Kidney capillary endothelial cell (primary cell): Measurements from ENCODE around the gene C16orf87.

ENCODE experiments used
- DNase-seq: peaks from one replicate; pipeline ENCODE4 v3.0.0-alpha.2; 2018; ENCODE audit warnings: low spot score

Gene C16orf87

GRCh38 chr16:46843898-46844642 is 13.1 kb upstream of the C16orf87 start:
- DNase-seq: no peak

DNA sequence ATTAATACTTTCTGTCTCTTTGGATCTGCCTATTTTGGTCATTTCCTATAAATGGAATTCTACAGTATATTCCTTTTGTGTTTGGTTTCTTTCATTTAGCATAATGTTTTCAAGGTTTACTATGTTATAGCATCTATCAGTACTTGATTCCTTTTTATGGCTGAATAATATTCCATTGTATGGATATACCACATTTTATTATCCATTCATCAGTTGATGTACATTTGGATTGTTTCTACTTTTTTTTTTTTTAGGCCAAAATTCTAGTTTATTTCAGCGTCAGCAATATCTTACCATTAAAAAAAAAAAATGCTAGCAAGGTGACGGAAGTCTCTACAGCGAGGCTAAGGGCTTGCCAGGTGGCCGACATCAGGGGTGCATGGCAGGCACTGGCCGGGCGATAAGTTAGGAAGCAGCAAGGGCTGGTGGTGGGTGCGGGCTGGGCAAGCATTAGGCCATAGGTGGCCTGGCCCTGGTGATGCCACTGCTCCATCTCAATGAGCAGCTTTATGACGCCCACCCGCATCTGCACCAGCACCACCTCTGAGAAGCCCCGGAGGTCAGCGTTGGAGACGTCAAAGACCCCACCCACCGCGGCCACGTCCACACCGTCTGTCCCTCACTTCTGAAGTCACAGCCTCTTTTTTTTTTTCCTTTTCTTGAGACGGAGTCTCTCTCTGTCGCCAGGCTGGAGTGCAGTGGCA is 11.4 kb upstream of the C16orf87 start:
- DNase-seq: no peak

DNA sequence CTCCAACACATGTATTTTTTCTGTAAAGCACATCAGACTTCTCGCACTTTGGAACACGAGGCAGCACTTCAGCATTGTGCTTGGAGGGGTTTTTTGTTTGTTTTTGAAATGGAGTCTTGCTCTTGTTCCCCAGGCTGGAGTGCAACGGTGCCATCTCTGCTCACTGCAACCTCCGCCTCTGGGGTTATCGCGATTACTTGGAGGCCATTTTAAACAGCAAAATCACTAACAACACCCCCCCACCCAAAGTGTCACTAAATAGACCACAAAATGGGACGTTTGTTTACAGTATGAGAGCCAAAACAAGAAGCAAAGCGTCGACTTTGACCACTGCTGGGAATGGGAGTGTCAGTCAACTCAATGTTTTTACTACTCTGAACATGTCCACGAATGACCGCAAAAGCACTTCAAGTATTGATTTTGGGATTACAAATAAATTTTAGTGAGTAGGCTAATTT is 9.0 kb upstream of the C16orf87 start:
- no peak for DNase-seq

- no peak for DNase-seq
These were observed 5.9 kb upstream of the C16orf87 start for GRCh38 chr16:46836534-46837530.

- DNase-seq: no peak
These were observed 2.5 kb upstream of the C16orf87 start for GRCh38 chr16:46833460-46833800.

GRCh38 chr16:46832757-46833459 is 1.9 kb upstream of the C16orf87 start:
- no peak for DNase-seq

DNA sequence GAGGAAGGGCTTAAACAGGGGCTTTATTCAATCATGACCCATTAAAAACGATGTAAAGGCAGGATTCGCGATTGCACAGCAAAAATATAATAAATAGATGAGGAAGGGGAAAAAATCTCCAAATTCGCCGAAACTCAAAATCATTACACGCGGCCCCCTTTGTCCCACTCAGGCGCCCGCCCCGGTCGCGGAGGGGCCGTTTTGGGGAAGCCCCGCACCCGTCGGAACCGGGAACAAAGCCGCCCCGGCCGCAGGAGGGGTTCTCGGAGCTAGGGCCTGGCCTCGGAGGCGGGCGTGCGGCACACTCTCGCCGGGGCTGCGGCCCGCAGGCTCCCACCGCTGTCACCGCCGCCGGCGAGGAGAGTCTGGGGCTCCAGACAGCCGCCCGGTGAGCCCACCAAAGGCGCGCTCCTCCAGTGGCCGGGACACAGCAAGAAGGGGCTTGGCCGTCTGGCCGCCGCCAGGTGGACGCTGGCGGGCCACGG is 521 bp downstream of the C16orf87 start:
- DNase-seq: peak; percentile 17

DNA sequence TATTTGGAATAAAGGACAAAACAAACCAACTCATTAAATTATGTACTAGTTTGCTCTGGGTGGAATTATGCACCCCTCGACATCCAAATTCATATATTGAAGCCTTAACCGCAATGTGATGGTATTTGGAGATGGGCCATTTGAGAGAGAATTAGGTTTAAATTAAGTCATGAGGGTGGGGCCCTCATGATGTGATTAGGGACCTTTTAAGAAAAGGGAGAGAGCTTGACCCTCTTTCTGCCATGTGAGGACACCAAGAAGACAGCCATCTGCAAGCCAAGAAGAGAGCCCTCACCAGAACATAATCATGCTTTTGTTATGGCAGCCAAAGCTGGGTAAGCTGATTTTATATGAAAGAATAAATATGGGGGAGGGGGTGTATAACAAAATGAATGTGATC is 2.0 kb downstream of the C16orf87 start:
- DNase-seq: no peak

DNA sequence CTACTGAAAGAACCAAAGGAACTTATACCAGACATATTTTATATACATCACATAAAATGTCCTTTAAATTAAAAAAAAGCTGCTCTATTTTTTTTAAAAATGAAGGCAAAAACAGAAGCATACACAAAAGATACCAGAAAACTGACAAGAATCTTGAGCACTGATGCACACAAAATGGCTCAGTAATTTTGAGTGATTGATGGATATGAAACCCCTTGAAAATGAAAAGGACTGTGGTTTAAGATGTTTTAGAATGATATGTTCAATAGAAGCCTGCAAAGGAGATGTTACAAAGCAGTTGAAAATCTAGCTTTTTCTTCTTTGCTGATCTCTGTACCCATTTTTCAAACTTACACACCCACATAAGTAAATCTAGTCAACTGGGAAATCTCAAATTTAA is 2.7 kb downstream of the C16orf87 start:
- no peak for DNase-seq

DNA sequence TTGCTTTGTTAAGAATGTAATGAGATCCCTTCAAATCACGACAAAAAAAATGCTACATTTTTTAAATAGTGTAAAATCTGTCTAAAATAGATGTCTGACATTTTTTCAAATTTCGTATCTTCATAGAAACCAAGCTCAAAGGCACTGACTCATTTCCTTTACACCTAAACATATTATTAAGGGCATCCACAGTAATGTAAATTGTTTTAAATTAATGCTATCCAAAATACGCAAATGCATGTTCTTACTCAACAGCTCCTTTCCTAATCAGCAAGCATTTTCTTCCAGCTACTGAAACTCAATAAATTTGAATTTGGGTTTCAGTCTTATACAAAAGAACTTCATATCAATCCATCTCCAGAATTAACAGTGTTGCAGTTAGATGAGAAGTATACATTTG is 4.3 kb downstream of the C16orf87 start:
- DNase-seq: peak; percentile 16

DNA sequence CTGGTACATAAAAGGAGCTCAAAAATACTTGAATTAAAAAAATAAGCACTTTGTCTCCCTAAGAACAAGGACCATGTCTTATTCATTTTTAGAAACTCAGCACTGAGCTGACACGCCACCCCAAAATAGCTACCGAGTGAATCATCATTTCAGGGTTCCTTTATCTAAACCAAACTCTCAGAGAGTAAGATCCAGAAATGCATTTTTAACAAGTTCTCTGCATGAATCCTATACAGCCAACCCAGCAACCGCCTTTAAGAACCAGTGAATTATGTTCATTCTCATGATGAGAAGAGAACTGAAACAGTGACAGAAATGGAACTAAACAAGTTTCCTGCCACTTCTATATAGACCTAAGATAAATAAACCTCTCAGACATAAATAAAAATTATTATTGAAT is 8.7 kb downstream of the C16orf87 start:
- DNase-seq: no peak

DNA sequence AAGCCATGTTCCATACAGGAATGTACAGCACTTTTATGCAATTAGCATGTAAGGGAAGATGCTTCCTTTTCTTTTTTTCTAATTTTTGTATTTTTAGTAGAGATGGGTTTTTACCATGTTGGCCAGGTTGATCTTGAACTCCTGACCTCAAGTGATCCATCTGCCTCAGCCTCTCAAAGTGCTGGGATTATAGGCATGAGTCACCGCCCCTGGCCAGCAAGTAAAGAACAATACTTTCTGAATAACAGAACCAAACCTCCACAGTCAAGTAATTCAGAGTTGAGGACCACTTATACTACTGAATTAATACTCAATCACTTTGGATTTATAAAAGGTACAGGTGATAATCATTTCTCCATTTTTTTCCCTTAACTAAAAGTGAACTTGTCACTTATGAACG is 13.0 kb downstream of the C16orf87 start:
- no peak for DNase-seq

DNA sequence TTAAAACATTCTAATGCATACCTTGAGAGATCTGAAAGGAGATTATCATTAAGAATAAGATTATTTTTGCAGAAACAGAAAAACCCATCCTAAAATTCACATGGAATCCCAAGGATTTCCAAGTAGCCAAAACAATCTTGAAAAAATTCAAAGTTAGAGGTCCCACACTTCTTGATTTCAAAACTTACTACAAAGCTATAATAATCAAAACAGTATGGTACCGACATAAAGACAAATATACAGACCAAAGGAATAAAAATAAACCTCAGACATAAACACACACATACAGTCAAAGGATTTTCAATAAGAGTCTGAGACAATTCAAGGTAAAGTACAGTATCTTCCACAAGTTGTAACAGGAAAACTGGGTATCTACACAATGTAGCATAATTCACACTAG is 16.2 kb downstream of the C16orf87 start:
- no peak for DNase-seq

- no peak for DNase-seq
These were observed 17.4 kb downstream of the C16orf87 start for GRCh38 chr16:46813611-46814010.

DNA sequence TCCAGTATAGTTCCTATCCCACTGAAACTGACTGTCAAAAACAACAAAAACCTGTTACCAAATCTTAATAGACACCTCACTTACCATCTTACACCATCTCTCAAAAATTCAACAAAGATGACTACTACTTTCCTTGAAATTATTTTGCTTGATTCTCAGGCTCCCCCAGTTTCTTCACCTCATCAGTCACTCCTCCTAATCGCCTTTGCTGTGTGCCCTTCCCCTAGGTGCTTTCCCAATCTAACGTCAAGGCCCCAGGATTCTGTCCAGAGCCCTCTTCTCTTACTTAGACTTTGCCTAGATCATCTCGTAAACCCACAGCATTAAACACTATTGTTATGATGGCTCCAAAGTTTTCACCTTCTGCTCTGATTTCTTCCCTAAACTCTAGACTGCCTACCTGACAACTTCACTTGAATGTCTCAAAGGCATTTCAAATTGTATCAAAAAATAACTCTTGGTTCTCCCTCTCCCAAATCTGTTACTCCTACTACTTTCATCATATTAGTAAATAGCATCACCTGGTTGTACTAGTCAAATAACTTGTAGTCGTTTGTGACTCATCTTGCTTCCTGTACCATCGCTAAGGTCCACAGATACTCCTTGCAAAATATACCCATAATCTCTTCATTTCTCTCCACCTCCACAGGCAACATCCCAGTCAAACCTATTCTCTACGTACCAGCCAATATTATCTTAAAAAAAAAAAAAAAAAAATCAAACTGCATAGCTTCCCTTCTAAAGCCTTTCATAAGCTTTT is 18.0 kb downstream of the C16orf87 start:
- DNase-seq: no peak

GRCh38 chr16:46811682-46812081 is 19.3 kb downstream of the C16orf87 start:
- DNase-seq: no peak

DNA sequence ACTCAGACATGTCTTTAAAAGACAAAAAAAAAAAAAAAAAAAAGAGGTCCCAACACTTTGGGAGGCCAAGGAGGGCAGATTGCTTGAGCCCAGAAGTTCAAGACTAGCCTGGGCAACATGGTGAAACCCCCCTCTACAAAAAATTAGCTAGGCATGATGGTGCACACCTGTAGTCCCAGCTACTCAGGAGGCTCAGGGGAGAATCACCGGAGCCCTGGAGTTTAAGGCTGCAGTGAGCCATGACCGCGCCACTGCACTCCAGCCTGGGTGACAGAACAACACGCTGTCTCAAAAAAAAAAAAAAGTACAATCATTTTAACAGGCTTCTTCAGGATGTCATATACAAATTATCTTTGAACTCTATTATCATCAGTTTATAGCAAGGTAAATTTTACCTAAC is 22.0 kb downstream of the C16orf87 start:
- no peak for DNase-seq

DNA sequence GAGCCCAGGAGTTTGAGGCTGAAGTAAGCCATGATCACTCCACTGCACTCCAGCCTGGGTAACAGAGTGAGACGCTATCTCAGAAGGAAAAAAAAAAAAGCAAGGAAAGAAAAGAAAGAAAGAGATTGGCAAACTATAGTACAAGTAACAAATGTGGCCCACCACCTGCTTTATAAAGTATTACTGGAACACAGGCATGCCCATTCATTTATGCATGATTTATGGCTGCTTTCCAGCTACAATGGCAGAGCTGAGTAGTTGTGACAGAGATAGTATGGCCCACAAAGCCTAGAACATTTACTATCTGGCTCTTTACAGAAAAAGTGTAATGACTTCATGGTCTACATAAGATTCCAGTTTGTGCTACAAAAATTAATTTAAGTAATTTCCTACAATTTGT is 23.6 kb downstream of the C16orf87 start:
- DNase-seq: no peak

DNA sequence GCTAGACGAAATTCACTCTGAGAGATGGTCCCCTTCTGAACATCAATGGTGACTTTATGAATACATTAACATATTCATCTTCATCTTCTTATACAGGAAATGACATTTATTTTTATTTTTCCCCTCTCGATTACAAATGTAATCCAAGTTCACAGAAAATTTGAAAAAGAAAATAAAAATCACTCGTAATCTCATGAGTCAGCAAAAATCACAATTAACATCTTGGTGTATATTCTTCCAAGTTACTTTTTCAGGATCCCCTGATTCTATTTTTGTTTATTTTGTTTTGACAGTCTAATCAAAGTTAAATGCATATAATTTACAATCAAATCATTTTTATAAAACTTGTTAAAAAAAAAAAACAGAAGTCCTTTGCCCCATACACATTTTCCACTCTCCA is 27.6 kb downstream of the C16orf87 start:
- DNase-seq: no peak

DNA sequence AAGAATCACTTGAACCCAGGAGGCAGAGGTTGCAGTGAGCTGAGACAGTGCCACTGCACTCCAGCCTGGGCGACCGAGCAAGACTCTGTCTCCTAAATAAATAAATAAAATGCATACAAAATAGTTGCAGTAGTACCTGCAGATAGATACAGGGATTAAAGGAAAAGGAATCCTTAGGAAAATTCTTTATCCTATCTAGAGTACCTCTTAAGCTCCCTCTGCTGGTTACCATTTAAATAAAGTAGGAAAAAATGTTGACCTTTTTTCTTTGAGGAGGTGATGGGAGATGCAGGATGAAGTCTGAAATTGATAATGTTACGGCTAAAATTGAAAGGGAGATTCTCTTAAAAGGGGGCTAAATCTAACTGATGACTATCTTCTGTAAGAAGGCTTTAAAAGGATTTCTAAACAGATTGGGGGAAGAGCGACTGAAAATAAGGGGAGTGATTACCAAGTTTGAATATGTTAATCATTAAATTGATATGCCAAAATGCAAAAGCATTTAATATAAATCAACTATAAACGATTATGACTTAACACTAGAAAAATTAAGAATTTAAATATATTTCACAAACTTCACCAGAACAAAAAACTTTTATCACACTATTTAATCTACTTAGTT is 29.4 kb downstream of the C16orf87 start:
- peak; percentile 46 for DNase-seq

DNA sequence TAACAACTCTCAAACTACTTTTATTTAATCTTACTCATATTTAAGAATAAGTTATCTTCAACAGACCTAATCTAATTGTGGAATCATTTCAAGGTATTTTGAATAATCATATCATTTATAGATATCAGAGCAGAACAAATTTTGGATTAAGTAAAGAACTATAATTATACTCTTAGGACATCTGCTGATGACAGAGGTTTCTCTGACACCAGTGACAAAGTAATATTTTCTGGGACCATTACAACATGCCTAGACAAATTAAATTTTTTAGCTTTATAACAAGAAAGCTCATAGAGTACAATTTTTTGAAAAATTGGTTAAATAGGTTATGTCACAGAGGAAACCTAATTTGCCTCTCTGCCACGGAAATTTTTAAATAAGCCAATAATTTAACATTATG is 30.5 kb downstream of the C16orf87 start:
- DNase-seq: no peak
